Myometrial cell (primary cell): Measurements from ENCODE around the gene ZNF296. TPM values are rescaled to one million over a fixed set of nuclear protein-coding genes. Genes with fewer than 3 reads are reported as not detected.

Experiments used
- total RNA-seq: library from RNA; depleted of rRNA; stranded (reverse); fragments of >200 nt; gene quantifications from 2 replicates; pipeline ENCODE4 v1.2.3, GENCODE V29; 2015

The ZNF296 gene
- total RNA-seq = 1.9 TPM in 1 of 2 replicates, not detected in the other

DNA sequence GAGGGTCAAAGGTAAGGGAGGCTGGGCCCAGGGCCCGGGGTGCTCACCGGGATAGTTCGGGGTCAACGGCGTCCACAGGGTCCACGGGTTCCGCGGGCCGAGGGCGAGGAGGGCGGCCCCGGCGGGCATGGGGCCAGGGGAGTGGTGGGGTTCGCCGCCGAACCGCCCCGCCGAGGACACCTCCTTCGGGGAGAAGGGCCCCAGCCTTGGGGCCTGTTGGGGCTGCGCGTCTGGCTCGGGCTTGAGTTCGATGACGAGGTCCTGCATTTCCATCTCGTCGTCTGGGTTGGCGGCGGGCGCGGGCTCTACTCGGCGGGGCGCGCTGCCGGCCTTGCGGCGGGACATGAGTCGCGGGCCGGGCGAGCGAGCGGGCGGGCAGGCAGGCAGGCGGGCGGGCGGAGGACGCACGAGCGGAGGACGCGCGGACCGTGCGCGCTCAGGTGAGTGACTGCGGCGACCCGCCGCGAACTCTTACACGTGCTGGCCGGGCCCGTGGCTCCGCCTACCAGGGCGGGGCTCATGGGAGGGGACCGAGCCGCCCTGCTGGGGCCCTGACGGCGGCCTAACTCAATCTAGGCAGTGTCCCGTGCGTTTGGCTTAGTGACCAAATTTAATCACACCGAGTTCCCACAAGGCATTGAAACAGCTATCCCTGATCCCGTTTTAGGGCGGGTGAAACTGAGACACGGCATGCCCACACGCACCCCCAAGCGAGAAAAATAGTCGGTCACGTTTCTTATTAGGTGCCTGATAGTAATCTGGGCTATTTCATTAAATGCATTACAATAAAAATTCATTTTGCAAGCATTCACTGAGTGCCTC is at the start of gene ZNF296:
Gene ZNF296, minus strand, starts transcription at position 450 of the 822 bp plus-strand sequence. Its CDS starts 105 bp downstream, at position 345.

GRCh38 chr19:45092747-45093678 is 16.7 kb upstream of the ZNF296 start, which contains the start of gene PPP1R37:
Gene PPP1R37 (plus strand): TSS chr19:45093179. CDS start chr19:45093326, 147 bp downstream.

GRCh38 chr19:45079063-45079910 is 3.0 kb upstream of the ZNF296 start, which contains the start of gene GEMIN7:
Gene GEMIN7 (plus strand): TSS chr19:45079260. CDS start chr19:45090115, 10,855 bp downstream.

GRCh38 chr19:45038931-45039893 is 37.1 kb downstream of the ZNF296 start, which contains the start of gene CLASRP:
Gene CLASRP (plus strand): TSS chr19:45039045. CDS start chr19:45040213, 1,168 bp downstream.

Other genes with a start within 250 kb of the ZNF296 start
- 246 and 247 TPM in 2 replicates for gene NECTIN2, start 230.2 kb downstream of the ZNF296 start, total RNA-seq
- 70.3 and 96.9 TPM in 2 replicates for gene TOMM40, start 185.2 kb downstream of the ZNF296 start, total RNA-seq
- gene APOE, start 170.7 kb downstream of the ZNF296 start, total RNA-seq = 11.8 and 21.4 TPM in 2 replicates
- gene APOC1, start 161.9 kb downstream of the ZNF296 start, total RNA-seq = 6.6 and 16.7 TPM in 2 replicates
- not detected in 2 replicates for gene APOC4, start 134.2 kb downstream of the ZNF296 start, total RNA-seq
- not detected in 2 replicates for gene APOC2, start 130.4 kb downstream of the ZNF296 start, total RNA-seq
- gene CLPTM1, start 121.1 kb downstream of the ZNF296 start, total RNA-seq = 42.7 and 82.2 TPM in 2 replicates
- 14.9 and 21.9 TPM in 2 replicates for gene RELB, start 75.0 kb downstream of the ZNF296 start, total RNA-seq
- gene CLASRP, start 37.4 kb downstream of the ZNF296 start, total RNA-seq = 37.4 and 38.6 TPM in 2 replicates
- 18.5 and 23.2 TPM in 2 replicates for gene GEMIN7, start 2.8 kb upstream of the ZNF296 start, total RNA-seq
- 29.2 and 37.8 TPM in 2 replicates for gene PPP1R37, start 16.7 kb upstream of the ZNF296 start, total RNA-seq
- under 0.01 TPM in 1 of 2 replicates, not detected in the other for gene NKPD1, start 84.5 kb upstream of the ZNF296 start, total RNA-seq
- gene TRAPPC6A, start 101.8 kb upstream of the ZNF296 start, total RNA-seq = 13.1 and 14.7 TPM in 2 replicates
- gene BLOC1S3, start 102.3 kb upstream of the ZNF296 start, total RNA-seq = 3.2 and 7.8 TPM in 2 replicates
- not detected in 2 replicates for gene EXOC3L2, start 168.9 kb upstream of the ZNF296 start, total RNA-seq
- 15.4 and 21.3 TPM in 2 replicates for gene MARK4, start 174.8 kb upstream of the ZNF296 start, total RNA-seq
- under 0.01 TPM in 1 of 2 replicates, not detected in the other for gene CKM, start 246.4 kb upstream of the ZNF296 start, total RNA-seq